ENCODE data around the gene PTH.

Gene PTH

GRCh38 chr11:13446444-13446843 lies 49.4 kb downstream of the PTH start:
- DNase-seq, result no peak

DNA sequence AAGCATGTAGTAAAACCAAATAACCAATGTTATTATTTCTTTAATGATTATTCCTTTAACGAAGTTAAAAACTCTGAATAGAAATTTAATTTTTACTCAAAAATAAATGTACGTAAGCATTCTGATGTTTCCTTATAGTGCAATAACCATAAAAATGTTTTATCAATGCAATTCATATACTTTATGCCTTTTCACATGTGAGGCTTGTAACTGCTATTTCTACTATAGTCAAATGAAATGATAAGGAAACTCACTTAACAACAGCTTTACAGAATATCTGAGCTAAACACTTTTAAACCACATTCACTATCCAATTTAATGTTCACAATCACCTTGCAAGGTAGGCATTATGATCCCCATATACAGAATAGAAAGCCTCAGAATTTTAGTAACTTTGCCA lies 50.2 kb downstream of the PTH start:
- no peak for DNase-seq

Data from amniotic stem cell (primary cell).